Measurements from ENCODE around the gene KIF19. TPM values are rescaled to one million over a fixed set of nuclear protein-coding genes. Genes with fewer than 3 reads are reported as not detected.

The KIF19 gene
- polyA plus RNA-seq, 3 donors: not detected

Other genes with a start within 250 kb of the KIF19 start
- gene RPL38, start 122.5 kb upstream of the KIF19 start, polyA plus RNA-seq: 1,000 to 10,000 TPM in 1 of 3 donors, 100 to 1,000 TPM in 2; 379 to 1,070 (median 919) TPM
- 10 to 100 TPM; 12.3 to 57.4 (median 18.7) TPM for gene TTYH2, start 112.7 kb upstream of the KIF19 start, polyA plus RNA-seq
- under 1 TPM in 1 of 3 donors, not detected in 2; 0.07 TPM for gene DNAI2, start 52.0 kb upstream of the KIF19 start, polyA plus RNA-seq
- not detected for gene BTBD17, start 35.6 kb downstream of the KIF19 start, polyA plus RNA-seq
- gene GPR142, start 41.3 kb downstream of the KIF19 start, polyA plus RNA-seq: not detected
- gene GPRC5C, start 105.9 kb downstream of the KIF19 start, polyA plus RNA-seq: 1 to 10 TPM in 2 of 3 donors, under 1 TPM in 1; 0.47 to 3.3 (median 1.9) TPM
- gene CD300A, start 140.4 kb downstream of the KIF19 start, polyA plus RNA-seq: 100 to 1,000 TPM; 173 to 222 (median 212) TPM
- gene CD300LB, start 205.2 kb downstream of the KIF19 start, polyA plus RNA-seq: 100 to 1,000 TPM in 1 of 3 donors, 10 to 100 TPM in 2; 88.0 to 102 (median 92.9) TPM
- gene CD300C, start 219.9 kb downstream of the KIF19 start, polyA plus RNA-seq: 100 to 1,000 TPM in 1 of 3 donors, 10 to 100 TPM in 2; 68.3 to 141 (median 93.1) TPM
- 100 to 1,000 TPM in 1 of 3 donors, 10 to 100 TPM in 2; 57.9 to 148 (median 84.7) TPM for gene CD300H, start 241.3 kb downstream of the KIF19 start, polyA plus RNA-seq

Measured in CD14-positive monocyte (primary cell).